Stimulated activated effector memory CD8-positive, alpha-beta T cell treated with anti-CD3 and anti-CD28 coated beads, Interleukin-12 subunit alpha, Interleukin-12 subunit beta, amount 100 ng/mL, for 72 hours (primary cell): Measurements from ENCODE around the gene CDON.

ENCODE experiments used
- ATAC-seq: fragments of 150-1000 bp; cut with Tn5 transposase; 2 replicates; pipeline ENCODE4 v1.10.0; 2021
- DNase-seq, 2 donors: peaks; one replicate each; pipeline ENCODE4 v3.0.0; 2021 to 2022; ENCODE audit warnings: low spot score in 2 of 2
- H3K27ac Mint-ChIP-seq: one replicate; pipeline ENCODE4 v1.8.0; 2022; ENCODE audit warnings: mild to moderate bottlenecking, mixed read lengths
- H3K36me3 Mint-ChIP-seq: one replicate; pipeline ENCODE4 v1.8.0; 2022; ENCODE audit warnings: mild to moderate bottlenecking, mixed read lengths
- H3K4me1 Mint-ChIP-seq: one replicate; pipeline ENCODE4 v1.8.0; 2022; ENCODE audit warnings: mixed read lengths
- H3K4me3 Mint-ChIP-seq: one replicate; pipeline ENCODE4 v1.8.0; 2022; ENCODE audit warnings: mild to moderate bottlenecking, mixed read lengths
- H3K9me3 Mint-ChIP-seq: one replicate; pipeline ENCODE4 v1.8.0; 2022; ENCODE audit warnings: mixed read lengths

The CDON gene

DNA sequence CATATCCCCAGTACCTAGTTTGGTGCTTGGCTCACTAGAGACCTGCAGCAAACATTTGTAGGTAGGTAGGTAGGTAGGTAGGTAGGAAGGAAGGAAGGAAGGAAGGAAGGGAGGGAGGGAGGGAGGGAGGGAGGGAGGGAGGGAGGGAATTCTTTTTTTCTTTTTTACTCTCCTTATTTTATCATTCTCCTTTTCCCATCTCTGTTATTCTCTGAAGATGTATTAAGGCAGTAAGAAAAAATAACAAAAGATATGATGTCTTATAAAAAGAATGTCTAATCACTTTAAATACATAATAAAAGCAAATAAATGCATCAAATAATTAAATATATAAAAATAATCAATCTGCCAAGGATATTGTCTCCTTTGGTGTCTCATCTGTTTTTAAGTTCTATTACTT is 88.4 kb downstream of the CDON start:
- no peak for ATAC-seq
- Mint-ChIP-seq H3K36me3 (no peaks in the 10 kb centered on the region), H3K27ac (no peak overlapping the region), H3K4me1 (no peaks in the 10 kb centered on the region), H3K9me3 (no peaks in the 10 kb centered on the region), H3K4me3 (no peak overlapping the region)
- no peak for DNase-seq

DNA sequence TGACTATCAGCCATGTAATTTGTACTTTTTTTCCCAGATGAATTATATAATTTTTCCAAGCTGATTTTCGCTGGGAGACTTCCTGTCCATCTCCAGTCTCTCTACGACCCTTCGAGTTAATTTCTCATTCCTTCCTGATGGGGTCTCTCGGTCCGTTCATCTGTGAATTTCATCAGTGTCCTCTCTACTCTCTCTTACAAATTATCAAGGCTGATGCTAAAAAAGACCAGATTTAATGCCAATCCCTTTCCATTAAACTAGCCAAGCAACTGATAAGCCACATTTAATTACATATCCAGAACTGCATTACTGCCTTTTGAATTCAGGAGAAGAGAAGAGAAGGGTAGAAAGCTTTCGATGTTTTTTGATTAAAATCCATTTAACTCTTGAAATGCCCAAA is 91.0 kb downstream of the CDON start:
- ATAC-seq: no peak
- Mint-ChIP-seq H3K27ac (no peak overlapping the region), H3K9me3 (no peaks in the 10 kb centered on the region), H3K4me1 (no peaks in the 10 kb centered on the region), H3K4me3 (no peak overlapping the region), H3K36me3 (no peaks in the 10 kb centered on the region)
- DNase-seq: no peak

DNA sequence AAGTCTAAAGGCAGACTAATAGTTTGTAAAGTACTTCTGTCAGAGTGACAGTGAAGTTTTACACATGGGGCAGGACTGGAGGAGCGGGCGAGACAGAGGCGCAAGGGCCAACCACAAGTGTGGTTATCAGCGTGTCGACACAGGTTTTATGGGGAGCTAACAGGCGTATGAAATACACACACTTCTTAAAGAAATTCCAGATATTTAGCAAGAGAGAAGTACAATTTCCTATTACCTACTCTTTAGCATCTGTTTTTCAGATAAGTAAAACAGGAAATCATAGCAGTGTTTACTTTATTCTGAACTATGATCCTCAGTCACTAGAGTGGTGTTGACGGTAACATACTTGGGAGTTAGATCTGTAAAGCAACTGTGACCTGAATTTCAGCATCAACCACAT is 94.3 kb downstream of the CDON start:
- ATAC-seq: no peak
- no peaks in the 10 kb centered on the region for H3K4me1 Mint-ChIP-seq
- no peak for DNase-seq
- H3K4me3 Mint-ChIP-seq: no peak overlapping the region
- H3K9me3 Mint-ChIP-seq: no peaks in the 10 kb centered on the region
- no peaks in the 10 kb centered on the region for H3K36me3 Mint-ChIP-seq
- no peak overlapping the region for H3K27ac Mint-ChIP-seq

DNA sequence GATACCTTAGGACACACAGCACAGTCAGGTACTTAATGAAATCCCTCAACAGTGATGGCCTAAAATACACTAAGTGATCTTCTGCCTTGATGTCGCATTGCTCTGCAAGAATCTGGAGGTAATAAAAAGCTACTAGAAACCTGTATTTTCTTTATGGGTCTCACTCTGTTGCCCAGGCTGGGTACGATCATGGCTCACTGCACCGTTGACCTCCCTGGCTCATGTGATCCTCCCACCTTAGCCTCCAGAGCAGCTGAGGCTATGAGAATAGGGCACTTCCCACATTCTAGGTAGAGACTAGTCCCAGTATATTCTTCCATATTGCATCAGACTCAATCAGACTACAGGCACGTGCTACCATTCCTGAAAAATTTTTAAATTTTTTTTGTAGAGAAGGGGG is 95.2 kb downstream of the CDON start:
- Mint-ChIP-seq H3K36me3 (no peaks in the 10 kb centered on the region), H3K4me3 (no peak overlapping the region), H3K27ac (no peak overlapping the region), H3K9me3 (peaks cover 5% of the 10 kb centered on the region), H3K4me1 (no peaks in the 10 kb centered on the region)
- no peak for DNase-seq
- ATAC-seq: no peak

DNA sequence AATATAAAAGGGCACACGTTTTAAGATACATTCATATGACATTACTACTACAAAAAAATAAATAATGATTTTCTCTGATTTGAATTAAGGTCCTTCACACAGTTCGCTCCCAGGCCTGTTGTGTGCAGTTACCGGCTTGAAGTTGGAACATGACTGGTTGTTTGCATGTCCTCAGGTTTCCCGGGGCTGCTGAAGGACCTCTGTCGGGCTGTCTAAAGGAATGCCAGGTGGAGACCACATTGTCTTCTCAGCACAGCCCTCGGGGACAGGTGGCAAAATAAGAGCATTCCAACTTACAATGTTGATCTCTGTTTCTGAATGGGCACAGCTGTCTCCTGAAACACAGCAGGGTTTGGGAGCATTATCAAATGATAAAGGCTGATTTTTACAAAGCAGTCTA is 101.9 kb downstream of the CDON start:
- DNase-seq (no peak), ATAC-seq (no peak)
- Mint-ChIP-seq H3K4me3 (no peak overlapping the region), H3K27ac (no peak overlapping the region), H3K36me3 (no peaks in the 10 kb centered on the region), H3K4me1 (no peaks in the 10 kb centered on the region), H3K9me3 (peaks cover 7% of the 10 kb centered on the region)

DNA sequence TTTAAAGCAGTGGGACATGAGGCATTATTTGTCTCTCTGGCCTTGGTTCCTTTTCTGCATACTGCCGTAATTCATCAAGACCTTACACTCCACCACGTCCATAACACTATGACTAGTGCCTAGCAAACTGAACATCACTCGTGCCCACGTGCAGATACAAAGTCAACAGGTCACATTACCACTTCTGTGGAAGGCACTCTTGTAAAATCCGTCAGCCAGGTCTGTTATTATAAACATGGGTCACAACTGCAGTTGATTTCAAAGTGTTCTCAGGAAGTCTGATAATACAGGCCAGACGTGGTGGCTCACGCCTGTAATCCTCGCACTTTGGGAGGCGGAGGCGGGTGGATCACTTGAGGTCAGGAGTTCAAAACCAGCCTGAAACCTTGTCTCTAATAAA is 102.7 kb downstream of the CDON start:
- no peak overlapping the region for H3K27ac Mint-ChIP-seq
- peaks cover 7% of the 10 kb centered on the region for H3K9me3 Mint-ChIP-seq
- DNase-seq (no peak), ATAC-seq (no peak)
- H3K4me3 Mint-ChIP-seq: no peak overlapping the region
- no peaks in the 10 kb centered on the region for H3K36me3 Mint-ChIP-seq
- H3K4me1 Mint-ChIP-seq: no peaks in the 10 kb centered on the region

DNA sequence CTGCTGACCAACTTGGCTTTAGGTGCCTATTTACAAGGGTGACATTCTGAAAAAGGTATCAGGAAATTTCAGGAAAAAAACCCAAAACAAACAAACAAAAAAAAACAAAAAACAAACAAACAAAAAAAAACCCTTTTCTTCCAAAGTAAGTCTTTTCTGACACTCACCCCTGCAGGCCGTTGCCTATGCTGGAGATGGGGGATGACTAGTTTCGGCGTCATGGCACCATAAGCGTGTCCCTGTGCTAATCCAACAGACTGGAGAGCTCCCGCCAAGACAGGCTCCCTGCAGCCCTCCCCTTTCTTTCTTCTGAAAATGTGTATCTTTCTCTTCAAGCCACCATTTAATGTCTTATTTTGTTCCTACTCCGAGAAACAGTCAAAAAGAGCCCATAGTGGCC is 103.2 kb downstream of the CDON start:
- ATAC-seq (no peak), DNase-seq (no peak)
- H3K4me3 Mint-ChIP-seq: no peak overlapping the region
- H3K4me1 Mint-ChIP-seq: no peaks in the 10 kb centered on the region
- no peaks in the 10 kb centered on the region for H3K36me3 Mint-ChIP-seq
- no peak overlapping the region for H3K27ac Mint-ChIP-seq
- H3K9me3 Mint-ChIP-seq: peaks cover 7% of the 10 kb centered on the region

DNA sequence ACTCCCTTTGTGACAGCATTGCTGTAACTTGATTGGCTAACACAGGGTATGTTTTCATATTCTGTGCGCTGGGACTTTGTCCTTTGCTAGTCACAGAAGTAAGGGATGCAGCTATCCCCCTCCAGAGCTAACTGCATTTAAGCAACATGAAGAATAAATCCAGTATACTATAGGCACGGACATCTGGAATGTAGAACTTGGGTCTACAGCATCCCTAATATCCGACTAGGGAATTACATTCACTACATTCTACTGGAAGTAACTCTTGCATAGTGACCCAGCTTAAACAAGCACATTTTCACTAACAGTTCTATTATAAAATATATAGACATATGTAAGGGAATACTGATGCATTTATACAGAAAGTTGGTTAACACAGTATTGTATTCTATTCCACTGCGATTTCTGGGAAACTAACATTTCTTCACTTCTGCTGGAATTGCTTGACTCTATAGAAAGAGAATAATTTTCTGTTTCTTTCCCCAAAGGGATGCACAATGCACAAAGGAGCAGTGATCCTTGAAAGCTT is 103.7 kb downstream of the CDON start:
- H3K27ac Mint-ChIP-seq: no peak overlapping the region
- H3K4me1 Mint-ChIP-seq: no peaks in the 10 kb centered on the region
- DNase-seq (no peak), ATAC-seq (no peak)
- H3K4me3 Mint-ChIP-seq: no peak overlapping the region
- H3K9me3 Mint-ChIP-seq: peaks cover 7% of the 10 kb centered on the region
- H3K36me3 Mint-ChIP-seq: no peaks in the 10 kb centered on the region

DNA sequence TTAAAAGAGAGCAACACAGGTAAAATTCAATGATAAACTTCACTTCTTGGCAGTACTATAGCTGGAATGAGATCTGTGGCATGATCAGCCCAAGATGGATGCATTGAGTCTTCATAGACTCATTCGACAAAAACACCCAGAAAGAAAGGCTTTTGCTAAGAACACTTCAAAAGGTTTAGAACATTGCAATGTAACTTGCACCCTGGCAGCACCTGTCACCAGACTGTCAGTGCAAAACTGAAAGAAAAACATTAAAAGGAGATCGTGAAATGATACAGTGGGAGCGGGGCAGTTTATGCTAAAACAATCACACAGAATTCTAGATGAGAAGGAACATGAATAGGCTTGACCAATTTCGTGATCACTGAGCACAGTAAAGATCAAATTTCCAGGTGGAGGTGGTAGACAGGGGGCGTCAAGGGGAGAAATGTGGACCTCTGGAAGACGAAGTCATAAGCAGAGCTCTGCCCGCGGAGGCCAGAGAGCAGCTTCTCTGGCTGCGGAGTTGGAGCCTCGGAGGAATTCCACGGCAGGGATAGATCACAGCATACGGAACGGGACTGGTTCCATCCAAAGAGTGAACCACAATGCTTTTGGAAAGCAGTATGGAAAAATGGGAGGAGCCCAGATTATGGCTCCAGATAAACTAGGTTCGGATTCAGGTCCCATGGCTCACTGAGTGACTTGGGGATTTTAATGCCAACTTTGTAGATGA is 104.9 kb downstream of the CDON start:
- H3K36me3 Mint-ChIP-seq: no peaks in the 10 kb centered on the region
- no peaks in the 10 kb centered on the region for H3K4me1 Mint-ChIP-seq
- H3K4me3 Mint-ChIP-seq: no peak overlapping the region
- DNase-seq (no peak), ATAC-seq (no peak)
- H3K27ac Mint-ChIP-seq: no peak overlapping the region
- peaks cover 5% of the 10 kb centered on the region for H3K9me3 Mint-ChIP-seq

DNA sequence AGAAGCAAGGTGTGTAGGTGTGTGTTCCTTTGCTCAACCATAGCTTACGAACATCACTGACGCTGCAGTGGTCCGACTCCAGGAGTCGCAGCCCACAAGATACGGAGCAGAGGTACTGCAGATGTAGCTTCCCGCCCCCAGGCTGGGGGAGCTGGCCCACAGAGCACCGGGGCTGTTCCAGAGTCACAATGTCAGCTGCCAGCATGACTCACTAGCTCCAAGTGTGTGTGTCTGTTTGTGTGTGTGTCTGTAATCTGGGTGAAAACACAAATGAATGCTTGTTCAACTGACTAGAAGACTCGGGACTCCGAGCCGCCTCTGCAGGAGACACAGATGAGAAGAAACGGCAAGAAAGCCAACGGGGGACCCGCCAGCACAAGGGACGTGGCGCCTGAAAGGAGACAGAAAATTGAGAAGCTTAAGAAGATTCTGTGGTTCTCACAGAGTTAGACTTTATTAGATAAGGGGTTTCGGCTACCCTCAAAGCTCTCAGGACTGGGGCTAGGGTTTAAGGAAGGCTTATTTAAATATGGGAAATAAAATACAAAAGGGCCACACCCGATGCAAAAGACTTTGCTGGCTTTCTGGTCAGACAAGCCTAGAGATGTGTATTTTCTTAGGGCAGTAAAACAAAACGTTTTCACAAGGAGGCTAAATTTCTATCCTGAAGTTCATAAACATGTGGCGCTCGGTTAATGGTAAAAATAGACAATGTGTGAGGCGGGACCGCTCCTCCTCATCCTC is 106.1 kb downstream of the CDON start:
- DNase-seq: no peak
- H3K4me3 Mint-ChIP-seq: no peak overlapping the region
- H3K4me1 Mint-ChIP-seq: no peaks in the 10 kb centered on the region
- no peaks in the 10 kb centered on the region for H3K9me3 Mint-ChIP-seq
- no peak for ATAC-seq
- H3K27ac Mint-ChIP-seq: no peak overlapping the region
- no peaks in the 10 kb centered on the region for H3K36me3 Mint-ChIP-seq

DNA sequence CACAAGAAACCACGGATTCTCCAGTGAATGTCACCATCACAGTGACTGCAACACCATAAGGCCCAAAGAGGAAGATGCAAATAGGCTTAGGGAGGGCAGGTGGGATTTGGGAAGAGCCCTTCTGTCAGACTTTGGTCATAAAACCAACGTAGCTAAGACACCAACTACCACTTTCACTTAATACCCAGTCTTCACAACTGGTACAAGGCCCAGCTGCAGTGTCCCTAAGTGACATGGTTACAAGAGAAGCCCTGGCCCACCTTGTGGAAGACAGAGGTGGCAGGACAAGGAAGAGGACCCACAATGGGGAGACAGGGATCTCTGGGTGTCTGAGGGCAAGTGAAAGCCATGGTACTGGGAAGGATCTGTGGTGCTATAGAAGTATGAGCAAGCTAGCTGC is 106.8 kb downstream of the CDON start:
- no peak for DNase-seq
- ATAC-seq: no peak
- Mint-ChIP-seq H3K9me3 (no peaks in the 10 kb centered on the region), H3K4me3 (no peak overlapping the region), H3K36me3 (no peaks in the 10 kb centered on the region), H3K4me1 (no peaks in the 10 kb centered on the region), H3K27ac (no peak overlapping the region)

DNA sequence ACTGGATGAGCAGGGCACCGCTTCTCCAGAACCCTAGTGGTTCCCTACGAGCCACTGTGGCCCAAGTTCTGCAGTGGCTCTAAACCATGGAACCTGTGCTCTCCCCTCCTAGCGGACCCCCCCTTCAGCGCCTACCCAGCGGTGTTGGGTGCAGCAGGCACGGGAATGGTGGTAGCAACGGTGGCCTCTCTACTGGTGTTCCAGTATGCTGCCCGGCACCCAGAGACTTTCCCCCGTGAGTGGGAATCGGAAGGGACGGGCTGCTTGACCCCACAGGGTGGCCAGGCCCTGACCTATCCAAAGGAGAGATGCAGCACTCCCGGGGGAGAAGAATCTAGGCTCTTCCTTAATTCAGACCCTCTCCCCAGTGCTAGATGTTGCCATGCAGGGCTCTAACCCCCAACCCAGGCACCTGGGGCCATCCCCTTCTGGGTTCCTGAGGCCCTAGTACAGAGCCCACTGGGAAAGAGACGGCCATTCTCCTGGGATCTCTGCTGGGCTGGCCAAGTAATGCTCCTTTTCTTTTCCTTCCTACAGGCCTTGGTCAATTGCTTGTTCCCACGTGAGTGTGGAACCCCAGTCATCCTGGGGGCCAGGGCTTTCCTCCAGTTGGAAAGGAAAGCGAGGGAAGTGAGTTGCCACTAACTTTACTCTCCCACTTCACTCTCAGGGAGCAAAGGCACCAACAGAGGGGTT is 107.6 kb downstream of the CDON start:
- no peak overlapping the region for H3K4me3 Mint-ChIP-seq
- no peaks in the 10 kb centered on the region for H3K4me1 Mint-ChIP-seq
- ATAC-seq (no peak), DNase-seq (no peak)
- H3K27ac Mint-ChIP-seq: no peak overlapping the region
- no peaks in the 10 kb centered on the region for H3K36me3 Mint-ChIP-seq
- H3K9me3 Mint-ChIP-seq: no peaks in the 10 kb centered on the region

DNA sequence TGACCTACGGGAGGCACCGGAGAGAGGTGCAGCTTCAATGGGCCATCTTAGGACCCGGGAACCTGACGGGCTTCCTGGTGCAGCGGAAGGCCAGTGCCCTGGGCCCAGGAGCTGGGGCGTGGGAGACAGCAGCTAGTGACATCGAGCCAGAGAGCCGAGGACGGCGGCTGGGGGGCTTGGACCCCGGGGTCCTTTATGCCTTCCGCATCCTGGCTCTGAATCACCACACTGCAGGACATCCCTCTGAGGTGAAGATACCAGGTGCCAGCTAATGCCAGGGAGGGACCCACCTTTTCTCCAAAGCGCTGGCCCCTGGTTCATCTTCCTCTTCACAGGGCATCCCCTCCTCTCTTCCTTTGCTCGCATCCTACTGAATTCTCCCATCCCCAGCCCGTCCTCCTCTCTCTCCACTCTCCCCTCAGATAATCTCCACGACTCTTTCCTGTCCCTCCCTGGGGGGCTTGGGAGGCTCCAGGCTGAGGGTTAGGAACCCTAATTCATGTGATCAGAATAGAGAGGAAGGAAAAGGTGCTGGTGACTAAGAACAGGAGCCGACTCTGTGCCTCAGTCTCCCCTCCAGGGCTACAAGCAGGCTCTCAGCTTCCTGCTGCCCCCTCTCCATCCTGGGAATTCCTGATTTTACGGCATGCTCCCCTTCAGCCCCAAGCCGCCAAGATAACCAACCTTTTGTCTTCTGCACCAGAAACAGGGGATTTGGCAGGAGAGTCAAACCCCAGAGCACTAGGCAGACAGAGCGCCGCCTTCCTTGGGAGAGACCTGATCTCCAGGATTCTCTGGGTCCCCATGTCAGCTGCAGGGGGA is 108.3 kb downstream of the CDON start:
- no peaks in the 10 kb centered on the region for H3K36me3 Mint-ChIP-seq
- H3K27ac Mint-ChIP-seq: no peak overlapping the region
- H3K9me3 Mint-ChIP-seq: no peaks in the 10 kb centered on the region
- no peak overlapping the region for H3K4me3 Mint-ChIP-seq
- no peak for ATAC-seq
- H3K4me1 Mint-ChIP-seq: no peaks in the 10 kb centered on the region
- no peak for DNase-seq

DNA sequence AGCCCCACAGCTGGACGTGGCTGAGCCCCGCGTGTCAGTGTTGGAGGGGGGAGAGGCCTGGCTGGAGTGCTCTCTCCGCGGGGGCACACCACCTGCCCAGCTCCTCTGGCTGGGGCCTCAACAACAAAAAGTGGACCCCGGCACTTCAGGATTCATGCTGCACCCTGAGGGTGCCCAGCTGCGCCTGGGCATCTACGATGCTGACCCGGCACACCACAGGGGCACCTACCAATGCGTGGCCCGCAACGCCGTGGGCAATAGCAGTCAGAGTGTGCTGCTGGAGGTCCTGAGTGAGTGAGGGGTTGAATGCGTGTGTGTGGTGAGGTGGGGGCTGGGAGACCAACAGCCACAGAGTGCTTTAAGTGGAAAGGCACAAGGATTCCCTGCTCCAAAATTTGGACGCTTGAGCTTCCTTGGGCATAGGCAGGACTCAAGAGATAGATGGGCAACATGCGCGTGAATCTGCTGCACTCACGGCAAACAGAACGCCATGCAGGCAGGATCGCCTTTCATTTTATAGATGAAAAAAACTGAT is 109.2 kb downstream of the CDON start:
- Mint-ChIP-seq H3K4me3 (no peak overlapping the region), H3K9me3 (no peaks in the 10 kb centered on the region), H3K27ac (no peak overlapping the region), H3K4me1 (no peaks in the 10 kb centered on the region), H3K36me3 (no peaks in the 10 kb centered on the region)
- DNase-seq (peak in 1 of 2 donors; percentile 32), ATAC-seq (no peak)

DNA sequence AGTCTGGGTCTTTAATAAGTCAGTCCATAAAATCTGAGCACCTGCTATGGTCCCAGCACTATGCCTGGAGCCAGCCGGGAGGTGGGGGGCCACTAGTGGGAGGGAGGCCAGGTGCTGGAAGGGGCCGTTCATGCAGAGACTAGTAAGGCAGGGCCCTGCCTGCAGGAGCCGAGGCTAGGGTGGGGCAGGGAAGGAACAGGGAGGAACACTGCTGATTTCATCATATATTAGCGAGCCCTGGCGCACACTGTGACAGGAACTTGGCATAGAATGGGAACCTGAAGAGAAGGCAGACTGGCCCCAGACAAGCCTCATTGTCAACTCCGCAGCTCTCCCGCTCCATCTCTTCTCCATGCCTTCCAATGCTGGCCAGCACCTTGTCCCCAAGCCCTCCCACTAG is 109.7 kb downstream of the CDON start:
- Mint-ChIP-seq H3K9me3 (no peaks in the 10 kb centered on the region), H3K4me1 (no peaks in the 10 kb centered on the region), H3K27ac (no peak overlapping the region), H3K4me3 (no peak overlapping the region), H3K36me3 (no peaks in the 10 kb centered on the region)
- ATAC-seq: no peak
- peak in 1 of 2 donors; percentile 38 for DNase-seq
